ENCODE measurements around the gene PTGIS.
A peak's percentile ranks its signal among the peaks of the same experiment; 100 is the strongest.

The PTGIS gene

DNA sequence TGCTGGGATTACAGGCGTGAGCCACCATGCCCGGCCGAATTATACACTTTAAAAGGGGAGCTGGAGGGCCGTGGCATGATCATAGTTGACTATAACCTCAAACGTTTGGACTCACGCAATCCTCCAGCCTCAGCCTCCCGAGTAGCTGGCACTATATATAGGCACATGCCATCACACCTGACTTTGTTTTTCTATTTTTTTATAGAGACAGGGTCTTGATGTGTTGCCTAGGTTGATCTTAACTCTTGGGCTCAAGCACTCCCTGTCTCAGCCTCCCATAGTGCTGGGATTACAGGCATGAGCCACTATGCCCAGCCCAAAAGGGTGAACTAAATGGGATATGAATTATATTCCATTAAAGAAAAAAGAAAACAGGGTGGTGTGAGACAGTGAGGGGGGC, 7.8 kb downstream of the PTGIS start:
- no peak for DNase-seq (ENCODE audit: low spot score)

DNA sequence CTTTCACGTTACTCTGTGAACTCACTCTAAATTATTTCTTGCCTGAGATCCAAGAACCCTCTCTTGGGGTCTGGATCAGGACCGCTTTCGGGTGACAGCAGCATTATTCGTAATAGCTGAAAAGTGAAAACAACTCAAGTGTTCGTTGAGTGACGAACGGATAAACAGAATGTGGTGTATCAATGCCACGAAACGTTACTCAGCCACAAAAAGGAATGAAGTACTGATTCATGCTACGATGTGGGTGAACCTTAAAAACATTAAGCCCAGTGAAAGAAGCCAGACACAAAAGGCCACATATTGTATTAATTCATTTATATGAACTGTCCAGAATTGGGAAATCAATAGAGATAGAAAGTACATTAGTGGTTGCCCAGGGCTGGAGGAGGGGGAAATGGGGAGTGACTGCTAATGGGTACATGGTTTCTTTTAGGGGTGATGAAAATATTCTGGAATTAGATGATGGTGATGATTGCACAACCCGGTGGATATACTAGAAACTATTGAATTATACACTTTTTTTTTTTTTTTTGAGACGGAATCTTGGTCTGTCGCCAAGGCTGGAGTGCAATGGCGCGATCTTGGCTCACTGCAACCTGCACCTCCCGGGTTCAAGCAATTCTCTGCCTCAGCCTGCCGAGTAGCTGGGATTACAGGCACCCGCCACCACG, 8.4 kb downstream of the PTGIS start:
- DNase-seq (ENCODE audit: low spot score) = no peak

DNA sequence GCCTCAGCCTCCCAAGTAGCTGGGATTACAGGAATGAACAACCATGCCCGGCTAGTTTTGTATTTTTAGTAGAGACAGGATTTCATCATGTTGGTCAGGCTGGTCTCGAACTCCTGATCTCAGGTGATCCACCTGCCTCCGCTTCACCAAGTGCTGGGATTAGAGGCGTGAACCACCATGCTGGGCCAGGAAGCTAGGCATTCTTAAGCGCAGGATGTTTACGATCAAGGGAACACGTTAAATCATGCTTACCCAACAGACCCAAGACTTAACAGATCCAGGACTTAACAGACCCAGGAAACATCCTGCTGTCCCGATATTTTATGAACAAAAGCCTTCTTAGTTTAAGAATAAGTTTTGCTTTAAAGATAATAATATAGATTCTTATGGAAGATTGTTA, 9.1 kb downstream of the PTGIS start:
- no peak for DNase-seq (ENCODE audit: low spot score)

DNA sequence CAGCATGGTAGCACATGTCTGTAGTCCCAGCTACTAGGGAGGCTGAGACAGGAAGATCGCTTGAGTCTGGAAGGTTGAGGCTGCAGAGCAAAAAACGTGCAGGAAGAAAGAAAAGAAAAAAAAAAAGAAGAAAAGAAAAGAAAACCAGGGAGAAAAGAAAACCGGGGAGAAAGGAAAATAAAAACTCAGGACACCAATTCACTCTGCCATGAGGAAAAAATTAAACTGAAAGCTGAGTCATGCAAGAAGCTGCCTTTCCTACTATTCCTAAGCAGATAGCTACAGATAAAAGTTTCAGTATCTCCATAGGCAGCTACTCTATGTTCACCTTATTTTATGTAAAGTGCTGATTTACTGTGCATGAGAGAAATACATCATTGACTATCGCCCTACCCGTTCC, 10.5 kb downstream of the PTGIS start:
- no peak for DNase-seq (ENCODE audit: low spot score)

DNA sequence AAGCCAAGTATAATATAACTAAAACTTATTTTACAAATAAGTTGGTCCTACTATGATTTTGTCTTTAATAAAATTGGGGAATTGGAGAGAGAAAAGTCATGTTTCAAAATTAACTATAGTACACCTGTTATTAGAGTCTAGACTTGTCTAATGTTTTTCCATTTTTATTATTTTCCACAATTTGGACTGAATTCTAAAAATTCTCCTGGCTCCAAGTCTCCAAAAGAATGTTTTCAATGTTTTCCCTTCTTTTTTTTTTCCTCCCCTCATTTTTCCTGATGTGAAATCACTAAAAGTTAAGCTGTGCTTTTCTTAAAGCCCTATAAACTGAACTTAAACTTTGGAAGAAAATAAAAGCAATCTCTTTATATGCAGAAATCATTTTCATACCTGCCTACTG, 11.3 kb downstream of the PTGIS start:
- DNase-seq (ENCODE audit: low spot score) = no peak

DNA sequence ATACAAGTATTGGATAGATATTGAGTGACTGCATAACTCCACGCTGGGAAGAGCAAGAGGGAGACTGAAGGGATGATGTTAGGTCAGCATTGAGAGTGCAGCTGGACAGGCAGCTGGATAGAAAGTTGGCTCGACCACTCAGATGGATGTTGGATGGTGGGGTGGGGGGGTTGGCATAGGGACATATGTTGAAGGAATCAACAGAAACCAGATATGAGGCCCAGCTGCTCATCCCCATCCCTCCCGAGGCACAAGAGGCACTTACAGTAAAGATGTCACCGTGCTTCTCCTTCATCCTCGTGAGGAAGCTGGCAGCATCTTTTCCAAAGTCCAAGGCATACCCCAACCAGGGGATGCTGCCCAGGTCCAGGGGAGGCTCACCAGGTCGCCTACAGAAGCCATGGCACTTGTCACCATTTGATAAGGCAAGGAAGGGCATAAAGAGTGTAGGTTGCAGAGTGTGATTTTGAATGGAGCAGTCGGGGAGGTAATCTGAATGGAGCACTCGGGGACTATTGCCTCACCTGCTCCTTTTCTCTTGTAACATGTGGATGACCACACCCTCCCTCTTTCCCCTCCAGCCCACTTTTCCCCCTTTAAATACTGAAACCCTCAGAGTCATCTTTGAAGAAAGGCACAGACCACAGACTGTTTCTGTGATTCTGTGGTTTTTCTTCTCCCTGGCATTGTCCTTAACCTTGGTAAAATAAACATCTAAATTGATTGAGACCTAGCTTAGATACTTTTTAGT, 18.0 kb downstream of the PTGIS start:
- DNase-seq (ENCODE audit: low spot score) = no peak

DNA sequence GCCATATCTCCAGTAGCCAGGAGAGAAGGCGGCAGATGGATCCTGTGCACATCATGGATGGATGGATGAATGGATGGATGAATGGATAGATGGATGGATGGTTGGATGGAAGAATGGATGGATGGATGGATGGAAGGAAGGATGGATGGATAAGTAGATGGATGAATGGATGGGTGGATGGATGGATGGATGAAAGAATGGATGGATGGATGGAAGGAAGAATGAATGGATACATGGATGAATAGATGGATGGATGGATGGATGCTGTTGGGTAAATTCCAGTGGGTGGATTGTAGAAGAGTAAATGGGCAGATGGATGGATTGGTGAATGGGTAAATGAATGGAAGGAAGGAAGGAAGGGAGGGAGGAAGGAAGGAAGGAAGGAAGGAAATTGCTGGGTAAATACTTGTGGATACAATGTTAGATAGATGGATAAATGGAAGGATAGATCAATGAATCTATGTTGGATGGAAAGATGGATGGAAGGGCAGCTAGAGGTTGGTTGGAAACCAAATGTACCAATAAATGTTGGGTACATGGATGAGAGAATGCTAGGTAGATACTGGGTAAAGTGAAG, 19.5 kb downstream of the PTGIS start:
- no peak for DNase-seq (ENCODE audit: low spot score)

DNA sequence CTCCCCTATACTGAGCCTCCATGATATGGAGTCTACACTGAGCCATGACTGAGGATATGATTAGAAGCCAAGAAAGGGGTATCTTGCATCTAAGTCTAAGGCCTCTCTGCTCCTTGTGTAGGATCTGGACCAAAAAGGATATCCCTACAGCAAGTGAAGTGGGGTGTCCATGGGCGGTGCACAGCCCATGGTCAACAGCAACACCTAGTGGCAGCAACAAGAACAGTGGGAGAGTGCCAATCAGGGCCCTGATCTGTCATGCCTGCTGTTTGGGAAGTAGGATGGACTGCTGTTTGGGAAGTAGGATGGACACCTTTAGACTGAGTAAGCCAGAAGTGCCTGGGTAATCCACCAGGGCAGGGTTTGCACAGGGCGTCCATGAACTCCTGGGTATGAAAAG, 22.4 kb downstream of the PTGIS start:
- DNase-seq (ENCODE audit: low spot score) = no peak

DNA sequence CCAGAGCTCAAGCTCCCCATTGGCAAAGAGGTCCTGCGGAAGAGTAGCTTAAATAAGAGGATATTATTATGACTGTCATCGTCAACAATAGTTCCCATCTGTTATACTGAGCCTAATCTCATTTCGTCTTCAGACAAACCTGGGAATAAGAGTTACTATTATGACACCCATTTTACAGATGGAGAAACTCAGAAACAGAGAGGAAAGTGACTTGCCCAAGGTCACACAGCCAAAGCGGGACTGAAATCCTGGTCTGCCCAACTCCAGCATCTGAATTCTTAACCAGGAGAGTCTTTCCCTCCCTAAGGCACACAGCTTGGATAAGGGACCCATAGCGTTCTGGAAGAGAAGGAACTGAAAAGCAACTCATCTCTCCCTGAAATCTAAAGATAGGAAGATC, 23.4 kb downstream of the PTGIS start:
- no peak for DNase-seq (ENCODE audit: low spot score)

DNA sequence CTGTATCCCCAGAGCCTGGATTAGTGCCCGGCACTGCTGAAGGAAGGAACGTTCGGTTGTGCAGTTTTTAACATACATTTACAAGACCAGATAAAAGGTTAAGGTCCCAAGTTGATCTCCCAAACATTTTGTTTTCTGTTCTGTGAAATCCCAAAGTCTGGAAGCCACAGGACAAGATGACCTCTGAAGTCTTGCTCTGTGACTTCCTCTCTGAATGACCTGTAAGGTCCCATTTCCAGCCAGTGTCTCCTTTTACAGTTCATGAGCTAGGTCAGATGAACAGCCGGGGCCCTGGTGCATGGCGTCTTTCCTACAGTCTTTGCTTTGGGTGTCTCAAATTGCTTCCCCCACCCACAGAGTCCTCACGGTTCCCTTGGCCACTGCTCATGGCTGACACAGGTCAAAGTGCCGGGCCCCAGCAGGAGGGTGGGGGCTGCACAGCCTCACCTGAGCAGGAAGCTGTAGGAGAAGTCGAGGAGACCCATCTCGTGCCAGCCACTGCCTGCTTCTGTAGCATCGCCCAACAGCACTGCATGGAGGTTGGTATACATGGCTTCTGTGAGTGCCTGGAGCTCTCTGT, 24.0 kb downstream of the PTGIS start:
- no peak for DNase-seq (ENCODE audit: low spot score)

DNA sequence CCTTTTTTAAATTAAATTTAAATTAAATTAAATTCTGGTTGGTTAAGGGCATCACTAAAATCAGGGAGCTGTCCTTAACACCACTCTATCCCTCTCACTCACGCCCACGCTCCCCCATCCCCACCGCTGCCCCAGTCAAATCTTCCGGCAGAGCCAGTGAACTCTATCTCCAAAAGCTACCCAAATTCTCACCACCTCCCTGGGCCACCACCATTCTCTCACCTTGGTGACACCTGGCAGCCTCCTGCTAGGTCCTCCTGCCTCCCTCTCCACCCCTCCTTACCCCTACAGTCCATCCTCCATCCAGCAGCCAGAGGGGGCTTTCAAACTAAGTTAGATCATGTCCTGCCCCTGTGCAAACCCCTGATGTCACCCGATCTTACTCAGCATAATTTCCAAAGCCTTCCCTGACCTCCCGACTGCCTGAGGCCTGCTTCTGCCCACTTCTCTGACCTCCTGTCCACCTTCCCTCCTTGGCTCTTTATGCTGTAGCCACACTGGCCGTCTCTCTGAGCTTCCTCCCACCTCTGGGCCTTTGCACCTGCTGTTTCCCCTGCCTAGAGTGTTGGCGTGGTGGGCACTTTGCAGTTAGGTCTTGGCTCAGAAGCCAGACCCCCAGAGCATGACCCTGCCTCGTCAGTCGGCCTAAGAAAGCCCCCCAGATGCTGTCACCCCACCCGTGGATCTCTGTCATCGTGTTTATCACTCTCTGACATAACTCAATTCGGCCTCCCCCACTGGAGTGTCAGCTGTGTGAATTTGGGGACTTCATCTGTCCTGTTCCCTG, 24.7 kb downstream of the PTGIS start:
- no peak for DNase-seq (ENCODE audit: low spot score)

DNA sequence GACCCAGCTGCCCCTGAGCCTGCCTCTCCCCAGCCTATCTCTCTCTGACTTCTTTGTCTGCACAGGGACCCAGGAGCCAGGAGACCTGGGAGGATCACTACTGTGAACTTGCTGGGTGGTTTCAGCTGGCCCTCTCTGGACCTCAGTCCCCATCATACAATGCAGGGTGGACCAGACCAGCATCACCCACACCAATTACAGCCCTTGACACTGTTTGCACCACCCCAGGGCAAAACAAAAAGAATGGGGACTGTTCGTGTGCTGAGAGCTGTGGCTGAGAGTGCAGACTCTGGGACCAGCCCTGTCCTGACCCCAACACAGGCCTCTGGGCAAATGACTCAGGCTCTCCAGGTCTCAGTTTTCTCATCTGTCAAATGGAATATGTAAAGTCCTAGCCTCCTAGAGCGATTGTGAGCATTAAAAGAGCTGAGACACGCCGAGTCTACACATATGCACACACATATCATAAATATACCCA, 25.4 kb downstream of the PTGIS start:
- no peak for DNase-seq (ENCODE audit: low spot score)

DNA sequence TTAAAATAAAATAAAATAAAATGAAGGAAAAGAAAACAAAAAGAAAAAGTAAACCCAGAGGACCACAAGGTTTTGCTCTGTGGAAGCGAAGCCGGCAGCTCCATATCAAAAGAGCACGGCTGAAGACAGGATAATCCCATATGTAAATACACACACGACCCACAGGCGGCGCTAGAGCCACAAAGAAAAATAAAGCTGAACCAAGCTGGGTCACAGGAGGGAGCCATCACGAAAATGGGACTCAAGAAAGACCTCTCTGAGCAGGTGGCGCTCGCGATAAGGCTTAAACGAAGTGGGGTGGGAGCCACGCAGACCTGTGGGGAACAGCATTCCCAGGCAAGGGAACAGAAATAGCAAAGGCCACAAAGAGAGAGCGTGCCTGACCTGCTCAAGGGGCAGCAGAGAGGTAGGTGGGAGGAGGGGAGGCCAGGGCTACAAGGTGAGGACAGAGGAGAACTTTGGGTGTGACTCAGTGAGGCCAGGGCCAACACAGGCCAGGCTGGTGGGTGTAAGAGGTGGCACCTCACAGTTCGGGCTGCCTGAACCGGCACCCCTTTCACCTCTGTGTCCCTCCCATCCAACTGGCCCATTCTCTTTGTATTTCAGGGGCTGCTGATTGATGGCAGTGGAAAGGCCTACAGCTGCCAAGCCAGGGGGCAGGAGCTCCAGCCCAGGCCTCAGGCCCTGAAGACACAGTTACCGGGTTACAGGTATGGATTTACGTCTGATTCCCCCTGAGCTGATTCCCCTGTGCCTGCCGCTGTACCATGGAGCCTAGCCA, 26.0 kb downstream of the PTGIS start:
- DNase-seq (ENCODE audit: low spot score) = peak; percentile 58

DNA sequence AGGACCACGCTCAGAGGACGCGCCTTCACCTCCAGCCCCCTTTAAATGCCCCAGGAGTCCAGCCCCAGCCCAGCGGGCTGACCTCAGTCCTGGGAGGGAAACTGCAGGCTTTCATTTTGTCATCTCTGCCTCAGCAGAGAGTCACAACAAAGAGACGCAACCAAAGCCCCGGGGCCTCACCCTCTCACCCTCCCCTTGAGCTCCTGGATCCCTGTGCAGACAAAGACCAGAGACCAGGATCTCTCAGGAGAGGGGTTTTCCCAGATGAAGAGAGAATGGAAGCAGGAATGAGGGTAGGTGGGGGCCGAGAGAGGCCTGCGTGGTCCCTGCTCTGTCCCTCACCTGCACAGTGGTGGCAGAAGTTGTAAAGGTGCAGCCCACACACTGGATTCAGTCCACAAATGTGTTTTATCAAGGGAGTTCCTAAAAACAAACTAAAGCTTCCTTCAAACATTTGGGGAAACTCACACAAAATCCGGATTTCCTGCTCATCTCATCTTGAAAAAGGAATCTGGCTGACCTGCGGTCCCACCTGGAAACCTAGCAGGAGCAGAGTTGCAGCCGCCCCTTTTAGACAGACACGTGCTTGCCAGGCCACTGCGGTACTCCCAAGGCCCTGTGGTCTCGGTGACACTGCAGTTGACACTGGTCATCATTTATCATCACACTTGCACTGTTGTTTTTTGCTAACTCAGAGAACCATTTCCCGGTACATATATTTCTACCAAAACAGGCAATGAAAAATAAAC, 27.1 kb downstream of the PTGIS start:
- DNase-seq (ENCODE audit: low spot score) = no peak

DNA sequence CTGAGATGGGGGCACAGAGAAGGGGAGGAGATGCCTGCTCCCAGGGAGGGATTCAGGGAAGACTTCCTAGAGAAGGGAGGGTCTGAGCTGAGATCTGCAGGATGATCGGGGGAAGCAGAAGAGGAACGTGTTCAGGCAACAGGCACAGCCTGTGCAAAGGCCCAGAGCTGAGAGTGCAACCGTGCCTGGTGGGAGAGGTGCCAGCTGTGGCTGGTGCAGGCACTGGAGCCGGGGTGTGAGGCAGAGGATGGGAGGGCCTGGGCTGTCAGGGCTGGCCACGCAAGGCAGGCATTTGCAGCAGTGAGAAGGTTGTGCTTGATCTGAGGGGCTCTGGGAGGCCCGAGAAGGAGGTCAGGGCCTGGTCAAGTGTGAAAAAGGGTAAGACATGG, 27.7 kb downstream of the PTGIS start:
- no peak for DNase-seq (ENCODE audit: low spot score)

DNA sequence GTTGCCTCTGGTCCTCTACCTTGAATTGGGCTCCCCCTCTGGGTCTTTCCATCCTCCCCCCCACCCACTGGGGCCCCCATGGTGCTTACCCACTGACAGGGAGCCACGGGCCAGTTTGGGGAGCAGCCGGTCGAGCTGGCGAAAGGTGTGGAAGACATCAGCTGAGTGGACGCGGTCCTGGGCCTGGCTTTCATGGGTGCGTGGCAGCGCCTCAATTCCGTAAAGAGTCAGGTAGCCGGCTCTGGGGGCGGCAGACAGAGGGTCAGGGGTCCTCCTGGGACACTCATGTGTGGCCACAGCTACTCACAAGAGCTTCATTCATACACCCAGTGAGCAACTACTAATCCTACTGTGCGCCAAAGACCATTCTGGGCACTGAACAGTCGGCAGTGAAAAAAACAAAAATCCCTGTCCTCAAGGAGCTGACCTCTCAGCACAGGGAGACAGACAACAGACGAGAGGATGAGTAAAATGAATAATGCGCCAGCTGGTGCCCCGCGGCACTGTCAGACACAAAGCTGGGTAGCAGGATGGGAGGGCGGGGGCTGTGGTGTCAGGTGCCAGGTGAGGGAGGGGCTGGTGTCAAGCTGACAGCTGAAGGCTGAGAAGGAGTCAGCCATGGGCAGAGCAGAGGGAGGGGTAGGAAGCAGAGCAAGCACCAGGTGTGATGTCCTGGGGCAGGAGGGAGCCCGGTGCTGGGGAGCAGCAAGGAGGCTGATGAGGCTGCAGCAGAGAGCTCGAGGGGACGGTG, 28.3 kb downstream of the PTGIS start:
- DNase-seq (ENCODE audit: low spot score) = no peak

DNA sequence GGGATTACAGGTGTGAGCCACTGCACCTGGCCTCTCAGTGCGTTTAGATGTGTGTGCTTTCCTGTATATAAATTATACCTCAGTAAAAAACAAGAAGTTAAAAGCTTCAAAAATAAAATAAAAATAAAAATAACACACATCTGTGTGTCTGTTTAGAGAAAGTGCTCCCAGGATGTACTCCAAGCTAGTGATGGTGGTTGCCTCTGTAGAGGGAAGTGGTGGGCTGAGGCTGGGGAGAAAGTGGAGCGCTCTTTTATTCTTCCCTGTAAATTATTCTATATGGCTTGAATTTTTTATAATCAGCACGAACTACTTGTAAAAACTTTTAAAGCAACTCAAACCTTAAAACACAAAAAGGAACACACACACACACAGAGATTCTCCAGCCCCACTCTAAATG, 29.0 kb downstream of the PTGIS start:
- DNase-seq (ENCODE audit: low spot score) = no peak

DNA sequence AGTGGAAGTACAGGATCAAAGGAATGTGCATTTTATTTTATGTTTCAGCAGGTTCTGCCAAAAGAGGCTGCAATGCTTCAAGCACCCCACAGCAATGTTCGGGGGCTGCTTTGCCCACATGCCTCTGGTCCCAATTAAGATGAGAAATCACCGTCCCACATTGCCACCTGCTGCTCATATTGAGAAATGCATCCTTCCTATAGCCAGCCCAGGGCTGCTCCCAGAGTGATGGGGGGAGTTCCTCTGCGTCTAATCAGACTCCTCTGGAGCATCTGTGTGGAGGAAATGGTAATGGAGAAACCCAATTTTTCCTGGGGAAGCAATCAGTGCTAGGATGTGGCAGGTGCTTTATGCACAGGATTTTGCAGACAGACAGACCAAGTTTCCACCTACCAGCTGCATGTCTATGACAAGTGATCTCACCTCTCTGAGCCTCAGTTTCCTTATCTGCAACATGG, 33.7 kb downstream of the PTGIS start:
- peak; percentile 55 for DNase-seq (ENCODE audit: low spot score)

DNA sequence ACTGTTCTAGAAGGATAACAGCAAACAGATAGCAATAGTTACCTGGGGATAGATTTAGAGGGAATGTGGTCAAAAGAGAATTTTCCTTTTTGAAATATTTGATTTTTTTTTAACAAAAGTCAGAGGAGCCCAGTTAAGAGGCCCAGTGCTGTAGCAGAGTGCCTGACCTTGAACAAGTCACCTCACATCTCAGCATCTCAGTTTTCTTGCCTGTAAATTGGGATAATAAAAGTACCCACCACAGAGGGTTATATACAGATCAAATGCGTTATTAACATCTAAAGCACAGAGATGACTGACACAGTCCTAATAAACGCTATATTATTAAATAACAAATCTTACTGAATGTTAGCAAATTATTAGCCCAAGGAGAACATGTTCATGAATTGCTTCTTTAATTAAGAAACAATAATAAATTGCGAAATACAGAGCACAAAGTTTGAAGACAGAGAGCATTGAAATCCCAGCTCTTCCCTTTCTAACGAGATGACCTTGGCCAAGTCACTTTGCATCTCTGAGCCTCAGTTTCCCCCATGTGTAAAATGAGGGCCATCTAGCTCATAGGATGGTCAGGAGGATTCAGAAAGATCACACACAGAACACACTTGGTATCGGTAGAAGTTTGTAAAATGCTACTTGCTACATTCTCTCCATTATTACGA, 35.5 kb downstream of the PTGIS start:
- DNase-seq (ENCODE audit: low spot score) = no peak

Data from hematopoietic multipotent progenitor cell treated with erythropoietin and hydrocortisone succinate and interleukin-3 and kit ligand, for 15 days (in vitro differentiated cells).